OCI-LY7 (cell line): Measurements from ENCODE around the gene ASCC2. TPM values are rescaled to one million over a fixed set of nuclear protein-coding genes. Genes with fewer than 3 reads are reported as not detected.

ENCODE experiments used
- BruUV-seq: library from RNA; stranded (reverse); fragments of 400-500 nt; replicated peaks from 2 replicates; lab custom pipeline; 2021; lab: Mats Ljungman, UMichigan
- CTCF ChIA-PET: fragments of 300-600 bp; sonication (Branson Sonifier 250); formaldehyde crosslinking; loops from one replicate; lab custom pipeline; 2022; ENCODE audit warnings: antibody characterized with exemption; ENCODE audit not compliant: unreplicated experiment; lab: Charles Lee
- POLR2A ChIA-PET: fragments of 300-600 bp; sonication (Branson Sonifier 250); formaldehyde crosslinking; loops from one replicate; lab custom pipeline; 2022; ENCODE audit warnings: antibody characterized with exemption; lab: Charles Lee
- DNase-seq: peaks from one replicate; pipeline ENCODE4 v3.0.0-alpha.2; 2015; ENCODE audit warnings: low spot score
- H2AFZ ChIP-seq: fragments of 200-600 bp; sonication (generic), shearing (Covaris generic); 2 replicates; pipeline ENCODE4 v1.6.1; 2014; ENCODE audit warnings: mild to moderate bottlenecking, antibody characterized with exemption, low read length, moderate library complexity
- H3K27ac ChIP-seq: fragments of 200-600 bp; sonication (generic); 2 replicates; pipeline ENCODE4 v1.5.1; 2014; ENCODE audit warnings: mixed run types, low read depth, mild to moderate bottlenecking, moderate library complexity, low read length, inconsistent platforms; ENCODE audit not compliant: poor library complexity, severe bottlenecking
- H3K36me3 ChIP-seq: fragments of 200-600 bp; sonication (generic); 2 replicates; pipeline ENCODE4 v1.6.1; 2014; ENCODE audit warnings: mild to moderate bottlenecking, antibody characterized with exemption, low read length, moderate library complexity, mixed read lengths; ENCODE audit not compliant: insufficient read depth
- H3K4me1 ChIP-seq: fragments of 200-600 bp; sonication (generic); 2 replicates; pipeline ENCODE4 v1.5.1; 2014; ENCODE audit warnings: mild to moderate bottlenecking, low read length; ENCODE audit not compliant: insufficient read depth, poor library complexity, severe bottlenecking
- H3K4me2 ChIP-seq: fragments of 200-600 bp; sonication (generic); 2 replicates; pipeline ENCODE4 v1.6.1; 2014; ENCODE audit warnings: mild to moderate bottlenecking, low read length
- H3K4me3 ChIP-seq: fragments of 200-600 bp; sonication (generic); 2 replicates; pipeline ENCODE4 v1.5.1; 2014; ENCODE audit warnings: mild to moderate bottlenecking, low read depth, low read length; ENCODE audit not compliant: poor library complexity, severe bottlenecking
- H3K79me2 ChIP-seq: fragments of 200-600 bp; sonication (generic); 2 replicates; pipeline ENCODE4 v1.6.1; 2016; ENCODE audit warnings: low read depth, mild to moderate bottlenecking, low read length, moderate library complexity, mixed read lengths; ENCODE audit not compliant: insufficient read depth
- H3K9me2 ChIP-seq: fragments of 200-600 bp; sonication (generic); 2 replicates; pipeline ENCODE4 v1.6.1; 2016; ENCODE audit warnings: mild to moderate bottlenecking, low read length, mixed read lengths; ENCODE audit not compliant: insufficient read depth
- H3K9me3 ChIP-seq: fragments of 200-600 bp; sonication (generic); 2 replicates; pipeline ENCODE4 v1.6.1; 2014; ENCODE audit warnings: mild to moderate bottlenecking, mixed run types, low read length, mixed read lengths
- H4K20me1 ChIP-seq: fragments of 200-600 bp; sonication (generic); 2 replicates; pipeline ENCODE4 v1.6.1; 2014; ENCODE audit warnings: mild to moderate bottlenecking, antibody characterized with exemption, low read length, moderate library complexity, mixed read lengths; ENCODE audit not compliant: insufficient read depth
- EZH2phosphoT487 ChIP-seq: fragments of 200-600 bp; sonication (generic); IDR thresholded peaks from 2 replicates; pipeline ENCODE4 v1.6.1; 2018; ENCODE audit warnings: low read depth, borderline replicate concordance, mild to moderate bottlenecking, mixed run types, antibody characterized with exemption, low read length, moderate library complexity, mixed read lengths
- intact Hi-C: fragments of 100-400 bp; cut with micrococcal nuclease; formaldehyde crosslinking; loops from one replicate; pipeline ENCODE4 v1.10.0; 2022; ENCODE audit not compliant: unreplicated experiment
- small RNA-seq: library from RNA; depleted of rRNA; stranded (forward); fragments of <200 nt; gene quantifications from one replicate; pipeline ENCODE3, GENCODE V24; 2014
- total RNA-seq, 2 experiments: library from RNA; depleted of rRNA in 1 of 2; stranded (reverse); fragments of >200 nt in 1 of 2; shearing (Covaris generic) in 1 of 2; gene quantifications; 2 replicates each; pipeline ENCODE4 v1.2.3, GENCODE V29; 2014 to 2022
- TF ChIP-seq, protein P1 (sequence below): fragments of 200-600 bp; sonication (generic); conservative IDR thresholded peaks from 2 replicates; pipeline ENCODE4 v1.5.1; 2014; ENCODE audit warnings: mild to moderate bottlenecking, antibody characterized with exemption, low read length, moderate library complexity, mixed read lengths

The ASCC2 gene
- total RNA-seq, 2 experiments from 2014 or later: 40.2 to 68.8 TPM

DNA sequence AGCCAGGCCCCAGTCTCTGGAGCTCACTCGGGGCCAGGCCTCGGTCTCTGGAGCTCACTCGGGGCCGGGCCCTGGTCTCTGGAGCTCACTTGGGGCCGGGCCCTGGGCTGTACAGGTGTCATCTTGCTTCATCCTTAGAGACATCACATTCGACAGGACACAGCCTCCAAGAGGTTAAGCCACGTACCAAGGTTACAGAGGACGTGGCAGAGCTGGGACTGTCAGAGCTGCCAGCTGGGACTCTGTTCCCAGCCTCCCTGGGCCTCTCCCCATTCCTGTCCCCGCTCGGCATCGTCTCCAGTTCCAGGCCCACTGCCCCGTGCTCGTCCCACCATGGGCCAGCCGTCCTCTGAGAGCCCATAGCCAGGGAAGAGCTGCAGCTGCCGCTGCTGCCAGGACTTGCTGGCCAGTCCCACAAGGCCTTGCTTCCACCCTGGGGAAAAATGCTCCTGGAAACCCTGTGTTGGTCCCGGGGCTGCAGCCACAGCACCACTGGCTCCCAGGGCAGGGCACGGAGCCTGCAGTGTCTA is 98.7 kb downstream of the ASCC2 start:
- Histone ChIP-seq H2AFZ (no peak overlapping the region), H3K79me2 (no peaks in the 10 kb centered on the region), H3K9me2 (no peaks in the 10 kb centered on the region), H3K9me3 (no peaks in the 10 kb centered on the region), H3K4me2 (no peak overlapping the region), H3K4me3 (no peak overlapping the region), H3K36me3 (no peaks in the 10 kb centered on the region), H3K4me1 (no peaks in the 10 kb centered on the region), H3K27ac (no peak overlapping the region), H4K20me1 (no peaks in the 10 kb centered on the region)
- DNase-seq: no peak
- ChIA-PET CTCF (no interaction called here), POLR2A (no interaction called here)
- BruUV-seq: no TSS peak
- TF ChIP-seq EZH2phosphoT487: no peak
- TF ChIP-seq, protein P1, sequence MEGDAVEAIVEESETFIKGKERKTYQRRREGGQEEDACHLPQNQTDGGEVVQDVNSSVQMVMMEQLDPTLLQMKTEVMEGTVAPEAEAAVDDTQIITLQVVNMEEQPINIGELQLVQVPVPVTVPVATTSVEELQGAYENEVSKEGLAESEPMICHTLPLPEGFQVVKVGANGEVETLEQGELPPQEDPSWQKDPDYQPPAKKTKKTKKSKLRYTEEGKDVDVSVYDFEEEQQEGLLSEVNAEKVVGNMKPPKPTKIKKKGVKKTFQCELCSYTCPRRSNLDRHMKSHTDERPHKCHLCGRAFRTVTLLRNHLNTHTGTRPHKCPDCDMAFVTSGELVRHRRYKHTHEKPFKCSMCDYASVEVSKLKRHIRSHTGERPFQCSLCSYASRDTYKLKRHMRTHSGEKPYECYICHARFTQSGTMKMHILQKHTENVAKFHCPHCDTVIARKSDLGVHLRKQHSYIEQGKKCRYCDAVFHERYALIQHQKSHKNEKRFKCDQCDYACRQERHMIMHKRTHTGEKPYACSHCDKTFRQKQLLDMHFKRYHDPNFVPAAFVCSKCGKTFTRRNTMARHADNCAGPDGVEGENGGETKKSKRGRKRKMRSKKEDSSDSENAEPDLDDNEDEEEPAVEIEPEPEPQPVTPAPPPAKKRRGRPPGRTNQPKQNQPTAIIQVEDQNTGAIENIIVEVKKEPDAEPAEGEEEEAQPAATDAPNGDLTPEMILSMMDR: no peak
- intact Hi-C loops: no loop called here

Small RNAs within 50 kb of the gene (small RNA-seq; reads per million reads assigned to genes)
- not detected for gene RF00019

Other genes with a start within 250 kb of the ASCC2 start
- 20.8 and 22.2 TPM in 2 replicates for gene NF2, start 234.6 kb downstream of the ASCC2 start, total RNA-seq (2014; rRNA removed; shearing (Covaris generic))
- gene NF2, start 234.6 kb downstream of the ASCC2 start, total RNA-seq (2022): 31.6 and 34.8 TPM in 2 replicates
- gene CABP7, start 118.3 kb downstream of the ASCC2 start, total RNA-seq (2014; rRNA removed; shearing (Covaris generic)): 0.06 and 0.23 TPM in 2 replicates
- gene CABP7, start 118.3 kb downstream of the ASCC2 start, total RNA-seq (2022): 0.18 TPM in 1 of 2 replicates, not detected in the other
- gene ZMAT5, start 71.3 kb downstream of the ASCC2 start, total RNA-seq (2014; rRNA removed; shearing (Covaris generic)): 19.1 and 22.1 TPM in 2 replicates
- gene ZMAT5, start 71.3 kb downstream of the ASCC2 start, total RNA-seq (2022): 20.4 and 21.2 TPM in 2 replicates
- 85.9 and 108 TPM in 2 replicates for gene UQCR10, start 70.9 kb downstream of the ASCC2 start, total RNA-seq (2014; rRNA removed; shearing (Covaris generic))
- 104 and 111 TPM in 2 replicates for gene UQCR10, start 70.9 kb downstream of the ASCC2 start, total RNA-seq (2022)
- gene MTMR3, start 44.9 kb upstream of the ASCC2 start, total RNA-seq (2014; rRNA removed; shearing (Covaris generic)): 10.9 and 22.2 TPM in 2 replicates
- 17.6 and 24.4 TPM in 2 replicates for gene MTMR3, start 44.9 kb upstream of the ASCC2 start, total RNA-seq (2022)
- 0.39 TPM in 1 of 2 replicates, not detected in the other for gene HORMAD2, start 242.2 kb upstream of the ASCC2 start, total RNA-seq (2014; rRNA removed; shearing (Covaris generic))
- gene HORMAD2, start 242.2 kb upstream of the ASCC2 start, total RNA-seq (2022): not detected in 2 replicates